SK-N-SH treated with all-trans-retinoic acid at 6 μM for 48 hours (cell line): ENCODE data around the gene ZNF484.

Source experiments
- ARNTL ChIP-seq: fragments of 450-650 bp; formaldehyde crosslinking; IDR thresholded peaks from 2 replicates; pipeline ENCODE4 v1.5.0; 2020; ENCODE audit warnings: low read depth, mild to moderate bottlenecking, moderate library complexity, borderline replicate concordance
- GLIS3 ChIP-seq: fragments of 250-450 bp; sonication (Bioruptor Pico); IDR thresholded peaks from 2 replicates; pipeline ENCODE4 v1.5.0; 2020; ENCODE audit warnings: mild to moderate bottlenecking, moderate library complexity

GRCh38 chr9:92807031-92807756 is 70.6 kb downstream of the ZNF484 start:
- TF ChIP-seq GLIS3 (CRISPR knock-in tag) = no peak
- no peak for TF ChIP-seq ARNTL (CRISPR knock-in tag)
